HG03159 (cell line): Measurements from ENCODE around the gene OR2B2.

Experiments used
- ATAC-seq: cut with Tn5 transposase; IDR thresholded peaks from one replicate; pipeline ENCODE4 v1.9.1; 2021; ENCODE audit warnings: mild to moderate bottlenecking, moderate library complexity; ENCODE audit not compliant: unreplicated experiment

Gene OR2B2

GRCh38 chr6:27867945-27868300 lies 44.3 kb downstream of the OR2B2 start:
- no peak for ATAC-seq

DNA sequence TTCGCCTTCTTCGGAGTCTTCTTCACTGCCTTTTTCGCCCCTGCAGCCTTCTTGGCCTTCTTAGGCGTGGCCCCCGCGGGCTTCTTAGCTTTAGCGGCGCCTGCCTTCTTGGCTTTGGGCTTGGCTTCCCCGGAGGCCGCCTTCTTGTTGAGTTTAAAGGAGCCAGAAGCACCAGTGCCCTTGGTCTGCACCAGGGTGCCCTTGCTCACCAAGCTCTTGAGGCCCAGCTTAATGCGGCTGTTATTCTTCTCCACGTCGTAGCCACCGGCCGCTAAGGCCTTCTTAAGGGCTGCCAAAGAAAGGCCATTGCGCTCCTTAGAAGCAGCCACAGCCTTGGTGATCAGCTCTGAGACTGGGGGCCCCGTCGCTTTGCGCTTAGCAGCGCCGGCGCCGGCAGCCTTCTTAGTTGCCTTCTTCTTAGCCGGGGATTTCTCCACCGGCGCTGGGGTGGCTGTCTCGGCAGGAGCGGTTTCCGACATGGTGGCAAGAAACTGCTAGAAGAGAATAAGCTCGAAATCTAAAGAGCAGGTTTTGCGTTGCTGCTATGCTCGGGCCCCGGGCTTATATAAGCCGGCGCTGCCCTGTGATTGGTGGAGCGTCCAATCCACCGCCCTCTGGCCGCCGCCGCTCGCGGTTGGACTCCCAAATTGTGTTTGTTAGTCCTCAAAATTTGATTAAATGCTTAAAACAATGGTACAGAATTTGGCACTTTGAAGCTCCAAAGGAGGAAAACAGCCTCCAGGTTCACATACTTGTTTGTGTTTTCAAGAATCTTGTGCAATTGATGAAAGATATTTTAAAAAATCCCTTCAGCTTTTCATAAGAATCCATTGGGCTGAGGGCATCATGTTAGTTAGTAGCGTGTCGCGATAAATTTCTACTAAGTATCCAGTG lies 44.9 kb downstream of the OR2B2 start:
- peak; percentile 21 for ATAC-seq

DNA sequence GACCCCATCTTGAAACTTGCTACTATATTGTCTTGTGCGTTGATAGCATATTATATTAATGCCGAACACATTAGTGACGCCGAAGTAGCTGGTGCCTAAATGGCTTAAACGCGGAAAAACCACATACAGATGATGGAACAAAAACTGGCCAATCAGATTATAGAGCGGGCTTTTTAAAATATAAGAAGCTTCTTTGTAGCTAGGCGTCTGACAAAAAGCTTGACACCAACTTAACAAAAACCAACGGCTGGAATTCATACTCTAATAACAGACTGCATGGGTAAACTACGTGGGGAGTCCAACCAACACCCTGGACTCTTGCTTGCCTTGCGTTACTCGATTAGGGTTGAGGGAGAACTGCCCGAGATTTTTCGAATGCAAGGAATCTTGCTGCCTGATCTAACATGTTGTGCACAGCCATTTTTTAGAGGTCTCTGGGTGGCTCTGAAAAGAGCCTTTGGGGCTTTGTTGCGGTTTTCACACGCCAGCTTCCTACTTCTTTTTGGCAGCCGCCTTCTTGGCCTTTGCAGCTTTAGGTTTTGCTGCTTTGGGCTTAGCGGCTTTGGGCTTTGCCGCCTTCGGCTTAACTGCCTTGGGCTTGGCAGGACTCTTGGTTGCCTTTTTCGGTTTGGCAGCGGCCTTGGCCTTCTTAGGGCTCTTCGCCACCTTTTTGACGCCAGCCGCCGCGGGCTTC lies 45.7 kb downstream of the OR2B2 start:
- ATAC-seq, result no peak

DNA sequence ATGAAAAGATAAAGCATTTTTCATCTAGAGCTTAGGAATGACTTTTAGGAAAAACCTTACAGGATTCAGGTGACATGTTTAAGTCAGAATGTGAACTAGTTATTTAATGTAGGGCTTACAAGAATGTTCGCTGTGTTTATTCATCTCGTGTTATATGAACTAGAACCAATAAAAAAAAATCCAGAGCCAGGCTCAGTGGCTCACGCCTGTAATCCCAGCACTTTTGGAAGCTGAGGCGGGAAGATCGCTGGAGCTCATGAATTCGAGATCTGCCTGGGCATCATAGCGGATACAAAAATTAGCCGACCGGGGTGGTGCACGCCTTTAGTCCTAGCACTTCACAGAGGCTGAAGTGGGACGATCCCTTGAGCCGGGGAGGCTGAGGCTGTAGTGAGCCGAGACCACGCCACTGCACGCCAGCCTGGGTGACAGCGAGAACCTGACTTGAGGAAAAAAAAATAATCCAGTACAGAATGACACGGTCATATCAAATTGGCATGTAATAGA lies 46.3 kb downstream of the OR2B2 start:
- no peak for ATAC-seq

DNA sequence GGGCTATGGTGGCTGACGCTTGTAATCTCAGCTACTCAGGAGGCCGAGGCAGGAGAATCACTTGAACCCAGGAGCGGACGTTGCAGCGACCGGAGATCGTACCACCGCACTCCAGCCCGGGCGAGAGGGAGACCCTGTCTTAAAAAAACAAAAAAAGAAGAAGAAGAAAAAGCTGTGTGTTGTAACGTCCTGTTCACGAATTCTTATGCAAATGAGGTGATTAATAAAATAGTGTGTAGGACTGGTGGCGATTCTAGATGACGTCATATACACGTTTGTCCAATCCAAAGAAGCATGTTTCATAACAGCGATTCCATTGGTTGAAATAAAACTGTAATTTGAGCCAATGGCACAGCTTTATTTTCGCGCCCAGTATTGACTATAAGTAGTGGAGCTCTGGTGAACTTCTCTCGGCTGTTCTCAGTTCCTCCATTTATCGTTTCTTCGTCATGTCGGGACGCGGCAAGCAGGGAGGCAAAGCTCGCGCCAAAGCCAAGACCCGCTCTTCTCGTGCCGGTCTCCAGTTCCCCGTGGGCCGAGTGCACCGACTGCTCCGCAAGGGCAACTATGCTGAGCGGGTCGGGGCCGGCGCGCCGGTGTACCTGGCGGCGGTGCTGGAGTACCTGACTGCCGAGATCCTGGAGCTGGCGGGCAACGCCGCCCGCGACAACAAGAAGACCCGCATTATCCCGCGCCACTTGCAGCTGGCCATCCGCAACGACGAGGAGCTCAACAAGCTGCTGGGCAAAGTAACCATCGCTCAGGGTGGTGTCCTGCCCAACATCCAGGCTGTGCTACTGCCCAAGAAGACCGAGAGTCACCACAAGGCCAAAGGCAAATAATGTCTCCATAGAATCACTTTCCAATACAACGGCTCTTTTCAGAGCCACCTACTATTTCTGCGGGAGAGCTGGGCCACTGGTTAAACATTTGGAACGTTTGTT lies 47.0 kb downstream of the OR2B2 start:
- ATAC-seq, result peak; percentile 61

DNA sequence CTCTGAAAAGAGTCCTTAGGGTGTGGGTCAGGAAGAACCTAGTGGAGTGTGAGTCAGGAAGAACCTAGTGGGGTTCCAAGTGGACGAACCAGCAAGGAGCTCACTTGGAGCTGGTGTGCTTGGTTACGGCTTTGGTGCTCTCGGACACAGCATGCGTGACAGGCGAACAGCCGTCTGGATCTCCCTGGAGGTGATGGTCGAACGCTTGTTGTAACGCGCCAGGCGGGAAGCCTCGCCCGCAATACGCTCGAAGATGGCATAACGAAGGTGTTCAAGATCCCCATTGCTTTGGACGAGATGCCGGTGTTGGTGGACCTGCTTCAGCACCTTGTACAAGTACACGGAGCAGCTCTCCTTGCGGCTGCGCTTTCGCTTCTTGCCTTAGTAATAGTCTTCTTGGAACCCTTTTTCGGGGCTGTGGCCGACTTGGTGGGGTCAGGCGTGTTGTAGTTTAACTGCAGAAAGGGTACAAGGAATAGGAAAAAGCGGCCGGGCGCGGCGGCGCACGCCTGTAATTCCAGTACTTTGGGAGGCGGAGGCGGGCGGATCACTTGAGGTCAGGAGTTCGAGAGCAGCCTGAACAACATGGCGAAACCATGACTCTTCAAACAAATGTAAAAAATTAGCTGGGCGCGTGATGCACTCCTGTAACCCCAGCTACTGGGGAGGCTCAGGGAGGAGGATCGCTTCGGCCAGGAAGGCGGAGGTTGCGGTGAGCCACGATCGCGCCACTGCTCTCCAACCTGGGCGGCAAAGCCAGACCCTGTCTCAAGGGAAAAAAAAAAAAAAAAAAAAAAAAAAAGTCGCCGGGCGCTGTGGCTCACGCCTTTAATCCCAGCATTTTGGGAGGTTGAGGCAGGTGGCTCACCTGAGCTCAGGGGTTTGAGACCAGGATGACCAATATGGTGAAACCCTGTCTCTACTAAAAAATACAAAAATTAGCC lies 48.0 kb downstream of the OR2B2 start:
- no peak for ATAC-seq

GRCh38 chr6:27862396-27863066 lies 49.7 kb downstream of the OR2B2 start:
- ATAC-seq, result no peak

DNA sequence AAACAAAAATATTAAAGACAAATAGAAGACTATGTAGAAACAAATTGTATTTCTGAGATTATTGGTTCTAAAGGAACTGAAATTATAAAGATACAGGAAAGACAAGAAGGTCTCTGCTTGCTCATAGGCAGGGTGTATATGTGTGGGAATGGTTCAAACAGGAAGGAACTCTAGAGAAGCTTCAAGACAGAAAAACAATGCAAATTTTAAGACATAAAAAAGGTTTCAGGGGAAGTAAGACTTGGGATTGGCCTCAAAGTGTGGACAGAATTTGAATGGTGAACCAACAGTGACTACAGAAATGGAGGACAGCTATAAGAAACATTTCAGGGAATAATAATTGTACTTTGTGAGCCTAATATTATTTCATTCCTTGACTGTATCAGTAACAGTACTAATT lies 50.3 kb downstream of the OR2B2 start:
- no peak for ATAC-seq

DNA sequence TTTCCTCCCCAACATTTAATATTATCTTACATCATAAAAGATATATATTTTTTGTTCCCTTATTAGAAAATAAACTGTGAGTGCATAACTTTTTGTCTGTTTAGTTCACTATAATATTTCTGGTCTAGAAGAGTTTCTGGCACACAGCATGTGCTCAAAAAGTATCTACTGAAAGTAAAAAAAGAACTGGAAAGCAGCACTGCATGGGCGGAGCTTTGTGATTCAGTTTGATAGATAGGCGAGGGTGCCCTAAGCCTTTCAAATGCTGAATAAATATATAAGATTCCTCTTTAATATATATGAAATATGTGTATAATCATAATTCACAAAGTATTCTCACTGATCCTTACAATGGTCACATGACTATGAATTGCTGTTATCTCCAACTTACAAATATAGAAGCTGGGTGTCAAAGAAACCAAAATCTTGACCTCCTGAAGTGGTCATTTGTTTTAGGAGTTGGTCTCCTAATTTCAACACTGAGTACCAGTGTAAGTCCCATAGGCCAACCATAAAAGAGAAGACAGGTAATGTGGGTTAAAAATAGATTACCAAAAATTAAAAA lies 50.8 kb downstream of the OR2B2 start:
- no peak for ATAC-seq
